ENCODE measurements around the gene FAM237A.

Gene FAM237A

GRCh38 chr2:206683546-206683945, 41.3 kb downstream of the FAM237A start:
- Histone ChIP-seq H3K9ac (ENCODE audit: low read depth in 1 of 2, low read length in 2 of 2) (no peak overlapping the region), H3K27me3 (ENCODE audit: control insufficient read depth in 2 of 2, insufficient read depth in 2 of 2, low read length in 2 of 2) (peaks cover 0 to 2% of the 10 kb centered on the region in 2 donors), H3K4me1 (ENCODE audit: control insufficient read depth in 2 of 2, insufficient read depth in 2 of 2, low read length in 2 of 2) (no peaks in the 10 kb centered on the region), H3K4me3 (ENCODE audit: low read length in 2 of 2) (no peak overlapping the region), H3K9me3 (ENCODE audit: control insufficient read depth in 2 of 2, low read length in 2 of 2) (no peaks in the 10 kb centered on the region), H3K36me3 (ENCODE audit: control insufficient read depth in 2 of 2, insufficient read depth in 2 of 2, low read length in 2 of 2) (no peaks in the 10 kb centered on the region), H3K27ac (ENCODE audit: low read depth in 2 of 2, low read length in 2 of 2) (no peak overlapping the region)

GRCh38 chr2:206688453-206688852, 46.2 kb downstream of the FAM237A start:
- Histone ChIP-seq H3K4me1 (ENCODE audit: control insufficient read depth in 2 of 2, insufficient read depth in 2 of 2, low read length in 2 of 2) (no peaks in the 10 kb centered on the region), H3K9me3 (ENCODE audit: control insufficient read depth in 2 of 2, low read length in 2 of 2) (no peaks in the 10 kb centered on the region), H3K27ac (ENCODE audit: low read depth in 2 of 2, low read length in 2 of 2) (no peak overlapping the region), H3K27me3 (ENCODE audit: control insufficient read depth in 2 of 2, insufficient read depth in 2 of 2, low read length in 2 of 2) (peaks cover 0 to 2% of the 10 kb centered on the region in 2 donors), H3K4me3 (ENCODE audit: low read length in 2 of 2) (no peak overlapping the region), H3K36me3 (ENCODE audit: control insufficient read depth in 2 of 2, insufficient read depth in 2 of 2, low read length in 2 of 2) (no peaks in the 10 kb centered on the region), H3K9ac (ENCODE audit: low read depth in 1 of 2, low read length in 2 of 2) (no peak overlapping the region)

- H3K27ac ChIP-seq (ENCODE audit: low read depth in 2 of 2, low read length in 2 of 2): no peak overlapping the region
Measured at GRCh38 chr2:206688990-206689389, 46.7 kb downstream of the FAM237A start.

GRCh38 chr2:206692971-206693370, 50.7 kb downstream of the FAM237A start:
- Histone ChIP-seq H3K9me3 (ENCODE audit: control insufficient read depth in 2 of 2, low read length in 2 of 2) (no peaks in the 10 kb centered on the region), H3K4me3 (ENCODE audit: low read length in 2 of 2) (no peak overlapping the region), H3K4me1 (ENCODE audit: control insufficient read depth in 2 of 2, insufficient read depth in 2 of 2, low read length in 2 of 2) (no peaks in the 10 kb centered on the region), H3K27ac (ENCODE audit: low read depth in 2 of 2, low read length in 2 of 2) (no peak overlapping the region), H3K27me3 (ENCODE audit: control insufficient read depth in 2 of 2, insufficient read depth in 2 of 2, low read length in 2 of 2) (no peaks in the 10 kb centered on the region), H3K9ac (ENCODE audit: low read depth in 1 of 2, low read length in 2 of 2) (no peak overlapping the region), H3K36me3 (ENCODE audit: control insufficient read depth in 2 of 2, insufficient read depth in 2 of 2, low read length in 2 of 2) (no peaks in the 10 kb centered on the region)

More at GRCh38 chr2:206688990-206689389, 46.7 kb downstream of the FAM237A start:
- Histone ChIP-seq H3K27me3 (ENCODE audit: control insufficient read depth in 2 of 2, insufficient read depth in 2 of 2, low read length in 2 of 2) (peaks cover 0 to 2% of the 10 kb centered on the region in 2 donors), H3K9me3 (ENCODE audit: control insufficient read depth in 2 of 2, low read length in 2 of 2) (no peaks in the 10 kb centered on the region), H3K4me1 (ENCODE audit: control insufficient read depth in 2 of 2, insufficient read depth in 2 of 2, low read length in 2 of 2) (no peaks in the 10 kb centered on the region), H3K9ac (ENCODE audit: low read depth in 1 of 2, low read length in 2 of 2) (no peak overlapping the region), H3K4me3 (ENCODE audit: low read length in 2 of 2) (no peak overlapping the region), H3K36me3 (ENCODE audit: control insufficient read depth in 2 of 2, insufficient read depth in 2 of 2, low read length in 2 of 2) (no peaks in the 10 kb centered on the region)

GRCh38 chr2:206693399-206694137, 51.3 kb downstream of the FAM237A start:
- Histone ChIP-seq H3K27me3 (ENCODE audit: control insufficient read depth in 2 of 2, insufficient read depth in 2 of 2, low read length in 2 of 2) (no peaks in the 10 kb centered on the region), H3K9ac (ENCODE audit: low read depth in 1 of 2, low read length in 2 of 2) (no peak overlapping the region), H3K27ac (ENCODE audit: low read depth in 2 of 2, low read length in 2 of 2) (no peak overlapping the region), H3K4me3 (ENCODE audit: low read length in 2 of 2) (no peak overlapping the region), H3K4me1 (ENCODE audit: control insufficient read depth in 2 of 2, insufficient read depth in 2 of 2, low read length in 2 of 2) (no peaks in the 10 kb centered on the region), H3K36me3 (ENCODE audit: control insufficient read depth in 2 of 2, insufficient read depth in 2 of 2, low read length in 2 of 2) (no peaks in the 10 kb centered on the region), H3K9me3 (ENCODE audit: control insufficient read depth in 2 of 2, low read length in 2 of 2) (no peaks in the 10 kb centered on the region)

- no peaks in the 10 kb centered on the region for H3K9me3 ChIP-seq (ENCODE audit: control insufficient read depth in 2 of 2, low read length in 2 of 2)
- no peak overlapping the region for H3K27ac ChIP-seq (ENCODE audit: low read depth in 2 of 2, low read length in 2 of 2)
- H3K9ac ChIP-seq (ENCODE audit: low read depth in 1 of 2, low read length in 2 of 2): no peak overlapping the region
- H3K36me3 ChIP-seq (ENCODE audit: control insufficient read depth in 2 of 2, insufficient read depth in 2 of 2, low read length in 2 of 2): no peaks in the 10 kb centered on the region
- no peaks in the 10 kb centered on the region for H3K4me1 ChIP-seq (ENCODE audit: control insufficient read depth in 2 of 2, insufficient read depth in 2 of 2, low read length in 2 of 2)
- no peak overlapping the region for H3K4me3 ChIP-seq (ENCODE audit: low read length in 2 of 2)
- peaks cover 0 to 3% of the 10 kb centered on the region in 2 donors for H3K27me3 ChIP-seq (ENCODE audit: control insufficient read depth in 2 of 2, insufficient read depth in 2 of 2, low read length in 2 of 2)
Measured at GRCh38 chr2:206696910-206697309, 54.6 kb downstream of the FAM237A start.

GRCh38 chr2:206698811-206699210, 56.5 kb downstream of the FAM237A start:
- Histone ChIP-seq H3K27me3 (ENCODE audit: control insufficient read depth in 2 of 2, insufficient read depth in 2 of 2, low read length in 2 of 2) (peaks cover 3 to 4% of the 10 kb centered on the region in 2 donors), H3K4me3 (ENCODE audit: low read length in 2 of 2) (no peak overlapping the region), H3K27ac (ENCODE audit: low read depth in 2 of 2, low read length in 2 of 2) (no peak overlapping the region), H3K4me1 (ENCODE audit: control insufficient read depth in 2 of 2, insufficient read depth in 2 of 2, low read length in 2 of 2) (no peaks in the 10 kb centered on the region), H3K36me3 (ENCODE audit: control insufficient read depth in 2 of 2, insufficient read depth in 2 of 2, low read length in 2 of 2) (no peaks in the 10 kb centered on the region), H3K9me3 (ENCODE audit: control insufficient read depth in 2 of 2, low read length in 2 of 2) (no peaks in the 10 kb centered on the region), H3K9ac (ENCODE audit: low read depth in 1 of 2, low read length in 2 of 2) (no peak overlapping the region)

All from mucosa of rectum (tissue), 2 donors.